D341Med (cell line): Measurements from ENCODE around the gene SUSD2.
"Not testable (repeated sequence)": the region's sequence is repeated elsewhere in the genome, so short reads cannot be mapped to it uniquely, and the experiment has no call there.

Experiments
- DNase-seq: peaks from one replicate; pipeline ENCODE4 v3.0.0; 2012; ENCODE audit warnings: low spot score

The SUSD2 gene

DNA sequence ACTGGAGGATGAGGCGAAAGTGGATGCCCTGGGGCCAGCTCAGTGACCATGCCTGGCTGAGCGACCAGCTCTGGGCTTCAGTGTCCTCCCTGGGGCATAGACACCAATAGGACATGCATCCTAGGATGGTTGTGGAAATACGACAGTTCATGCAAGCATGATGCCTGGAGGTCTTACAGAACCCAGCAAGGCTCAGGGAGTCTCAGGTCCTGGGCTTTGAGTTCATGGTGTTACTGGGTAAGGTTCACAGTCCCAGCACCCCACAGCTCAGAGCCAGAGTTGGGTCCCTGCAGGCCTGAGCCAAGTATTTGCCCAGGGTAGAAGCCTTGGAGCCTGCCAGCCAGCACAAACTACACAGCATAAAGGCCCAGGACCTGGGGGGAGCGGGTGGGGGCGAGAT is 4.2 kb upstream of the SUSD2 start:
- no peak for DNase-seq

DNA sequence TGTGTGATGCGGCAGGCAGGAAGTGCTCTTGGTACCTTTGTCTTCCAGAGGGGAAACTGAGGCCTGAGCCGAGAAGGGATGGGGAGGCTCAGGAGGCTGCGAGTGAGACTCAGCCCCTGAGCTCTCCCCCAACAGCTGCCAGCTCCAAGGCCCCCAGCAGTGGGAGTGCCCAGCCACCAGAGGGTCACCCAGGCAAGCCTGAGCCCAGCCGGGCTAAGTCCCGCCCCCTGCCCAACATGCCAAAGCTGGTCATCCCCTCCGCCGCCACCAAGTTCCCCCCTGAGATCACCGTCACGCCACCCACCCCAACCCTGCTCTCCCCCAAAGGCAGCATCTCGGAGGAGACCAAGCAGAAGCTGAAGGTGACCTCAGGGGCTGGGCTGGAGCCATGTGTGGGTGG is 3.8 kb upstream of the SUSD2 start:
- no peak for DNase-seq

GRCh38 chr22:24178021-24178431 is 3.3 kb upstream of the SUSD2 start:
- no peak for DNase-seq

GRCh38 chr22:24178502-24179440 is 2.5 kb upstream of the SUSD2 start:
- DNase-seq, result peak; percentile 58

- DNase-seq, result no peak
These were observed 1.6 kb upstream of the SUSD2 start for GRCh38 chr22:24179478-24180210.

DNA sequence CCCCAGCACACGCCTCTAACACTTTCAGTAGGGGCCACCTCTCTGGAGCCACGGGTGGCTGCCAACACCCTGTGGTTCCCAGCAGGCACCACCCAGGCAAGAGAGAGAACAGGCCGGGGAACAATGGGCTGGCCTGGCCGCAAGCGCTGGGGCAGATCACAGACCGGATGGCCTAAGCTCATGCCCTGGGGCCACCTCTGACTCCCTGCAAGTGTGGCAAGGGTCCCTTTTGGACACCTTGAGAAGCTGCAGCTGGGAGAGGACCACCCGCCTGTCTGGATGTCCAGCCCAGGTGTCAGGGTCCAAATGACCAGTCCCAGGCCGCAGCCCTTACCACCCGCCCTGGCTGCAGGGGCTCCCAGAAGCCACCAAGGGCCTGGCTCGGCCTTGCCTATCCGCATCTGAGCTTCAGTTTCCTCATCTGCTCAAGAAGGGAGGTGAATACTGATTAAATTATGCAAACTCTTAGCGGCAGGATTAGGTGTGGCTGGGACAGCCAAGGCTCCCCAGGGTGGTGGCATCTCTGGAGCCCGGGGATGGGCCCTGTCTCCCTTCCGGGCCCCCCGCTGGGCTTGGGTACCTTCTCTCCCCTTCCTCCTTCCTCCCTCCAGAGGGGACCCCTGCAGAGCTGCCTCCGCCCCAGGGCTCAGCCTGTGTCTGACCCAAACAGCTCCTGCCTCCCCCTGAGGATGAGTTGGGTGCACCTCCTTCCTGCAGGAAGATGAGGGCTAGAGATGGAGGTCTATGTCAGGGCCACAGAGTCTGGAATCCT is 785 bp upstream of the SUSD2 start:
- DNase-seq, result no peak

- DNase-seq, result no peak
These were observed 961 bp downstream of the SUSD2 start for GRCh38 chr22:24181996-24182899.

DNA sequence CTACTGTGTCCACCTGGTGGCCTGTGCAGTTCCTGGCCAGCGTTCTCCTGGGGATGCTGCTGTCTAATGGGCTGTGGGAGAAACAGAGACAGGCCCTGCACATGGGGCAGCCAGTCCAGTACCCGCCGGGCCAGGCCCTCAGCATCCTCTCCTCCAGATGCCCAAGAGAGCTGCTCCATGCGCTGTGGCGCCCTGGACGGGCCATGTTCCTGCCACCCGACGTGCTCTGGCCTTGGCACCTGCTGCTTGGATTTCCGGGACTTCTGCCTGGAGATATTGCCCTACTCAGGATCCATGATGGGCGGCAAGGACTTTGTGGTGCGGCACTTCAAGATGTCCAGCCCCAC is 1.6 kb downstream of the SUSD2 start:
- DNase-seq, result not testable (repeated sequence)

DNA sequence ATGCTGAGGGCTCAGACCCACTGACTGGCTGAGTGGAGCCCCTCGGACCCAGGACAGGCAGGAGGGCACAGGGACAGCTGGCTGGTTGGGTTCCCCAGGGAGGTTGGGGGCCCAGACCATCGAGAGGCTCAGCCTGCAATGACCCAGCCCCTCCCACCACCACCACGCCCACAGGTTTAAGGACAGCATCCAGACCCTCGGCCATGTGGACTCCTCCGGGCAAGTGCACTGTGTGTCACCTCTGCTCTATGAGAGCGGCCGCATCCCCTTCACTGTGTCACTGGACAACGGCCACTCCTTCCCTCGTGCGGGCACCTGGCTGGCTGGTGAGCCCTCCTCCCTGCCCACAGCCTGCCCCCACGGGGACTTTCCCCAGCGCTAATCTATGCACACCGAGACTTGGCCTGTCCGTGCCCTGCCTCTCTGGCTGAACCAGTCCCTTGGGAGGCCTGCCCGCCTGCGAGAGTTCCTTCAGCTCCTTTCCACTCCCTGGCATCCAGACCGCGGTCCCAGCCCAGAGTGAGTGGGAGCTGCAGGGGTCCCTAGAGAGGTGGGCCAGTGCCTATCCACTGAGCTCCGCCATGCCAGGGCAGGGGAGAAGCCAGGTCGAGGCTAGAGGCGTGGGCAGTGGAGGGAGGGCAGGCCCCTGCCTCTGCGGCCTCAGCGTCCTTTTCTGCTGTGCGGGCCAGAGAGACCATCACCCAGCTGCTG is 2.2 kb downstream of the SUSD2 start:
- DNase-seq, result no peak

DNA sequence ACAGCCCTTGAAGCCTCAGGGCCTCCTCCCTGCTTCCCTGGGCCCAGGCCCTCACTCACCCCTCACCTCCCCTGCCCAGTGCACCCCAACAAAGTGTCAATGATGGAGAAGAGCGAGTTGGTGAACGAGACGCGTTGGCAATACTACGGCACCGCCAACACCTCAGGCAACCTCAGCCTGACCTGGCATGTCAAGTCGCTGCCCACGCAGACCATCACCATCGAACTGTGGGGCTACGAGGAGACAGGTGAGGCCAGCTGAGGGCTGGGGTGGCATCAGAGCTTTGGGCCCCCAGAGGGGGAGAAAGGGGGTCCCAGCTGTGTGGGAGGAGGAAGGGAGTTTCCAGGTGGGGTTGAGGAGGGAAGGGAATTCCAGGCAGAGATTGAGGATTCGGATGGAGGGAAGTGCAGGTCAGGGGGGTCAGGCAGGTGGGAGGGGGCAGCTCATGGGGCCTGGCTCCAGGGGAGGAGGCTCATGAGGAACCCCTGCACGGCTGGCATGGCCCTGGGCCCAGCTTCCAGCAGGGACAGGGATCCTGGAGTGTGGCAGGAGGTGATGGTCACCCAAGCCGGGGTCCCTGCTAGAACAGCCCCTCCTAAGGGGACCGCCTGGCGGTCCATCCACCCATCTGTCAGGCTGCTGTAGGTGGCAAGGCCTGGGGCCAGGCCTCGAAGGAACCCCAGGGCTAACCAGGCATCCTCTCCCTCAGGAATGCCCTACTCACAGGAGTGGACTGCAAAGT is 2.9 kb downstream of the SUSD2 start:
- no peak for DNase-seq

- DNase-seq, result no peak
These were observed 3.8 kb downstream of the SUSD2 start for GRCh38 chr22:24185001-24185500.

- no peak for DNase-seq
These were observed 4.4 kb downstream of the SUSD2 start for GRCh38 chr22:24185501-24186351.

DNA sequence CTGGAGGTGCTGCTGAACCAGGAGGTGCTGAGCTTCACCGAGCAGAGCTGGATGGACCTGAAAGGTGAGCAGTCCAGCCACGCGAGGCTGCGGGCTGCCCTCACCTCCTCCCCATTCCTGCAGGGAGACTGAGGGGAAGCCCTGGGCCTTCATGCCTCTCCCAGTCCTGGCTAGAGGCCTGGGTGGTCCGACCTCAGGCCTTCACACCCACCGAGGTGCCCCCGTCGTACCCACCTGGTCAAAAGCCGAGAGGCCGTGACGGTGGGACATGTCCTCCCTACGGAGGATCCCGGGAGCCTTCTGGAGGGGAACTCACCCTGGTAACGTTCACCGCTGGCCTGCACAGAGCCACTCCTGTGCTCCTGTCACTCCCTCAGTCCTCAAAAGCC is 5.1 kb downstream of the SUSD2 start:
- DNase-seq, result no peak

DNA sequence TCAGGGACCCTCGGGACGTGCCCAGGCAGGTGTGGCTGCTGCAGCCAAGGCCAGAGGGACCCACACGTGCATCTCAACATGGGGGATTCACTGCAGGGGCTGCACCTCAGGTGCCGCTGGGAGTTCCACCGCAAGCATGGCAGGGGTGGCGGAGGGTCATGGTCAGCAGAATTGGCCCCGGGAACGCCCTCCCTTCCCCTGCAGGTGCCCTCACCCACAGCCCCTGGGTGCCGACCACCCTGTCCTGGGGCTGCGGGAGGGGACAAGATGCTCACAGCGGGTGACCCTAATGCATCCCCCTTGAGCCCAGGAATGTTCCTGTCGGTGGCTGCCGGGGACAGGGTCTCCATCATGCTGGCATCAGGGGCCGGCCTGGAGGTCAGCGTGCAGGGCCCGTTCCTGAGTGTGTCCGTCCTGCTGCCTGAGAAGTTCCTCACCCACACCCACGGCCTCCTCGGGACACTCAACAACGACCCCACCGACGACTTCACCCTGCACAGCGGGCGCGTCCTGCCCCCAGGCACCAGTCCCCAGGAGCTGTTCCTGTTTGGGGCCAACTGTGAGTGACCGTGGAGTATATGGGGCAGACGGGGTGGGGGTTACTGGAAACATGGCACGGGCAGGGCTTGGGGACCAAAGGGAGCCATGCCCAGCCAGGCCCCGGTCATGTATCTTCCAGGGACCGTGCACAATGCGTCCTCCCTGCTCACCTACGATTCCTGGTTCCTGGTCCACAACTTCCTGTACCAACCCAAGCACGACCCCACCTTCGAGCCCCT is 5.8 kb downstream of the SUSD2 start:
- no peak for DNase-seq

GRCh38 chr22:24187731-24188644 is 6.7 kb downstream of the SUSD2 start:
- no peak for DNase-seq

- no peak for DNase-seq
These were observed 7.5 kb downstream of the SUSD2 start for GRCh38 chr22:24188705-24189248.
